ENCODE measurements around the gene NDUFV2.

NDUFV2 gene

DNA sequence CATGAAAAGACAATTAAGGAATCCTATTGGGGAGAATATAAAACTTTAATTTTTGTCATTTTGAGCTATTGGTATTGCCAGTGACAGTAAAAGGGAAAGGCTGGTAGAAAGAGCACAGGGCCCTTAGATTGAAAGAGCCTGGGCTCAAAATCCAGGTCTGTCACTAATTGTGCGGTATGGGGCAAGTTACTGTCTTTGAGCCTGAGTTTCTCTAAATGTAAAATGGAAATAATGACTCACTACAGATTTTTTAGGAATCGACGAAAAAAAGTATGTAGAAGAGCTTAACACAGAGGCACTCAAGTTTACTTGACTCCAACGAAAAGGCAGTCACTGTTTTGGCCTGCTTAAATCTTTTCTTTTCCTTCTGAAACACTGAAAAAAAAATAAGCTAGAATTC lies 7.0 kb downstream of the NDUFV2 start:
- no peak overlapping the region for H3K4me3 ChIP-seq (ENCODE audit: low read depth, low read length)
- DNase-seq (ENCODE audit: low read depth) = no peak

DNA sequence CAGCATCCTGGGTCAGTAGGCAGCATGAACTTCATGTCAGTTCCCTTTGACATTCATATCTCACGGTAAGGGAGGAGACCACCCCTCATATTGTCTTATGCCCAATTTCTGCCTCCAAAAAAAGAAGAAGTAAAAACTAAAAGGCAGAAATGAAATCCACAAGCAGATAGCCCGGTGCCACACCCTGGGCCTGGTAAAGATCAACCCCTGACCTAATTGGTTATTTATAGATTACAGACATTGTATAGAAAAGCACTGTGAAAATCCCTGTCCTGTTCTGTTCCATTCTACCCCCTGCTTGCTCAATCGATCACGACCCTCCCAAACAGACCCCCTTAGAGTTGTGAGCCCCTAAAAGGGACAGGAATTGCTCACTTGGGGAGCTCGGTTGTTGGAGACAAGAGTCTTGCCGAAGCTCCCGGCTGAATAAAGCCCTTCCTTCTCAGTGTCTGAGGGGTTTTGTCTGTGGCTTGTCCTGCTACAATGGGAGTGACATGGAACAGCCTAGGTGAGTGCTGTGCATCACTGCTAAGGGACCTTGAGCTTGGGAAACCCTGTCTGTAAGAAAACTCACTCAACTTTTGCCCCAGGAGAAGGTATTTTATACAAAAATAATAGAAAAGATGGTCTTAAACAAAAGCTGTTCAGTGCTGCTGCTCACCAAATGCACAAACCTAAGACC lies 11.1 kb downstream of the NDUFV2 start:
- H3K4me3 ChIP-seq (ENCODE audit: low read depth, low read length) = no peak overlapping the region
- no peak for DNase-seq (ENCODE audit: low read depth)

GRCh38 chr18:9115984-9116383 lies 13.5 kb downstream of the NDUFV2 start:
- no peak for DNase-seq (ENCODE audit: low read depth)
- no peak overlapping the region for H3K4me3 ChIP-seq (ENCODE audit: low read depth, low read length)

GRCh38 chr18:9117980-9118841 lies 15.7 kb downstream of the NDUFV2 start:
- no peak overlapping the region for H3K4me3 ChIP-seq (ENCODE audit: low read depth, low read length)

GRCh38 chr18:9120796-9121195 lies 18.3 kb downstream of the NDUFV2 start:
- no peak for DNase-seq (ENCODE audit: low read depth)
- no peak overlapping the region for H3K4me3 ChIP-seq (ENCODE audit: low read depth, low read length)

More at GRCh38 chr18:9117980-9118841, 15.7 kb downstream of the NDUFV2 start:
- DNase-seq (ENCODE audit: low read depth) = no peak

- H3K4me3 ChIP-seq (ENCODE audit: low read depth, low read length) = no peak overlapping the region
- DNase-seq (ENCODE audit: low read depth) = no peak
These were observed 21.0 kb downstream of the NDUFV2 start for GRCh38 chr18:9123520-9123919.

DNA sequence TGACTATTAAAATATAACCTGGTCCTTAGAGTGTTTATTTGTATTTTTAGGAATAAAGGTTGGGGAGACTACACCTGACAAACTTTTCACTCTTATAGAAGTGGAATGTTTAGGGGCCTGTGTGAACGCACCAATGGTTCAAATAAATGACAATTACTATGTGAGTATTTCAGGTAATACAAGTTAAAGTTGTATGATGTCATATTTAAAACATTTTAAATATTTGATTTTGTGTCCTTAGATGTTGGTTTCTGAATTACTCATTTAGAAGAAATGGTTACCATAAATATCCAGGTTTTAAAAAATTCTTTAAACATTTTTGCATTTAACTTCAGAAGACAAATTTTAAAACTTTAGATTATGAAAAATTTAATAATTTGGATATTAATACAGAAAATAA lies 22.3 kb downstream of the NDUFV2 start:
- no peak overlapping the region for H3K4me3 ChIP-seq (ENCODE audit: low read depth, low read length)
- DNase-seq (ENCODE audit: low read depth) = no peak

GRCh38 chr18:9126337-9126736 lies 23.8 kb downstream of the NDUFV2 start:
- DNase-seq (ENCODE audit: low read depth) = no peak
- H3K4me3 ChIP-seq (ENCODE audit: low read depth, low read length) = no peak overlapping the region

- no peak for DNase-seq (ENCODE audit: low read depth)
- no peak overlapping the region for H3K4me3 ChIP-seq (ENCODE audit: low read depth, low read length)
These were observed 27.7 kb downstream of the NDUFV2 start for GRCh38 chr18:9130195-9130594.

DNA sequence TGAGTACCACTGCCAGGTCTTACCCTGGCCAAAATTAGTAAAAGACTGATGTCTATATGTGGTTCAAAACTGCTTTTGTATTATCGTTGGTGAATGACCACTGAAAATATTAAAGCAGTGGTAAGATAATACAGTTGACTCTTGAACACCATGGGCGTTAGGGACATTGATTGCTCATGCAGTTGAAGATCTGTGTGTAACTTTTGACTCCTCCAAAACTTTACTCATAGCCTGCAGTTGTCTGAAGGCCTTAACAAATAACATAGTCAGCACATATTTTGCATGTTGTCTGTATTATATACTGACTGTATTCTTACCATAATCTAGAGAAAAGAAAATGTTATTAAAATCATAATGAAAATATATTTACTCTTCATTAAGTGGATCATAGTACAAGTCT lies 28.3 kb downstream of the NDUFV2 start:
- DNase-seq (ENCODE audit: low read depth) = no peak
- no peak overlapping the region for H3K4me3 ChIP-seq (ENCODE audit: low read depth, low read length)

DNA sequence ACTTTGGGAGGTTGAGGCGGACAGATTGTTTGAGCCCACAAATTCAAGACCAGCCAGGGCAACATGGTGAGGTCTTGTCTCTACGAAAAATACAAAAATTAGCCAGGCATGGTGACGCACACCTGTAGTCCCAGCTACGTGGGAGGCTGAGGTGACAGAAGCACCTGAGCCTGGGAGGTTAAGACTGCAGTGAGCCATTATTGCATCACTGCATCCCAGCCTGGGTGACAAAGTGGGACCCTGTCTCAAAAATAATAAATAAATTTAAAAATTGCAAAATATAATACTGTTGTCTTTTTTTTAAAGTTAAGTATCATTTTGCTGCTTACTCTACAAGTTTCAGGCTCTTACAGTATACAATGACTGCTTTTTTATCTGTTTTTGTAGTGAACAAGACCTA lies 30.1 kb downstream of the NDUFV2 start:
- DNase-seq (ENCODE audit: low read depth) = no peak
- H3K4me3 ChIP-seq (ENCODE audit: low read depth, low read length) = no peak overlapping the region

DNA sequence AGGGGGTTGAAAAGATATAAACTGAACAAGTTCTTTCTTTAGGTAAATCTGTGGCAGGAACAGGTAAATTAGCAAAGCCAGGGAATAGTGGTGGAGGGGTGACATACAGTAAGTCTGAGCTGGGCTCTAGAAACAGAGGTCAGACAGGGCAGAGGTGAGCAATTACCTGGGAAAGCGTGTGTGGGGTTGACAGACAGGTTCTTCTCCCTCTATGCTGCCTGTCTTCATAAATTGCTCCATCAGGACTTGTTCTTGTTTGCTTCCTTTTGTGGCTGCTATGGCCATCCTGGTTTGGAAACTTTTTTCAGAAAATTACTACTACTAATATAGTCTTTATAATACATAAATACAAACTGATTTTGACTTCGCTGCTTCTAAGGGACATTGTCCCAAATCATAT lies 30.7 kb downstream of the NDUFV2 start:
- DNase-seq (ENCODE audit: low read depth) = no peak
- no peak overlapping the region for H3K4me3 ChIP-seq (ENCODE audit: low read depth, low read length)

DNA sequence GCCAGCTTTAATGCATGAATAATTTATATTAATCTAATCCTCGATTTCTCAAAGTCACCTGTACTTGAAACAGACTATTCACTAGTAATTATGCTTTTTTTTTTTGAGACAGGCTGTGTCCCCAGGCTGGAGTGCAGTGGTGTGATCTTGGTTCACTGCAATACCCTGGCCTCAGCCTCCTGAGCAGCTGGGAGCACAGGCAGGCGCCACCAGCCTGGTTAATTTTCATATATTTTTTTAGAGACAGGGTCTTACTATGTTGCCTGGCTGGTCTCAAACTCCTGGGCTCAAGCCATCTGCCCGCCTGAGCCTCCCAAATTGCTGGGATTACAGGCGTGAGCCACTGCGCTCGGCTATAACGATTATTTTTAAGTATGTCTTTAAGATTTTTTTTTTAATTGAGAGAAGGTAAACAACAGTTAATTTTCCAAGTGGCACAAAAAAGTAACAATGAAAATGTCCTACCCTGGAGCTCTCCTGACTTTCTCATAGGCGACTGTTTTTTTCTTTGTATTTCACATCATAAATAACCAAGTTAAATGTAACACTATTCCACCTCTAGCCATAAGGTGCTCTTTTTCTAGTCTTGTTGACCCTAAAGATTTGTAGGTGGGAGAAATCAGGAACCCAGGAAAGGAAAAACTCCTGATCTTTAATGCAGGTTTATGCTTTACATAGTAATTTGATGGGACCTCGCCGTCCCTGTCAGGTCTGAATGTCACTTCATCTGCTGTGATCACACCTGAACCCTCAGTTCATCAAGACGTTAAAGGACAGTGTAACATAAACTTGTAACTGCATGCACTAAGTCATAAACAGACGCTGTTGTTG lies 32.8 kb downstream of the NDUFV2 start:
- DNase-seq (ENCODE audit: low read depth) = no peak
- H3K4me3 ChIP-seq (ENCODE audit: low read depth, low read length) = peak overlapping the region; percentile 82

GRCh38 chr18:9135912-9136314 lies 33.4 kb downstream of the NDUFV2 start:
- no peak for DNase-seq (ENCODE audit: low read depth)
- peak overlapping the region; percentile 82 for H3K4me3 ChIP-seq (ENCODE audit: low read depth, low read length)

DNA sequence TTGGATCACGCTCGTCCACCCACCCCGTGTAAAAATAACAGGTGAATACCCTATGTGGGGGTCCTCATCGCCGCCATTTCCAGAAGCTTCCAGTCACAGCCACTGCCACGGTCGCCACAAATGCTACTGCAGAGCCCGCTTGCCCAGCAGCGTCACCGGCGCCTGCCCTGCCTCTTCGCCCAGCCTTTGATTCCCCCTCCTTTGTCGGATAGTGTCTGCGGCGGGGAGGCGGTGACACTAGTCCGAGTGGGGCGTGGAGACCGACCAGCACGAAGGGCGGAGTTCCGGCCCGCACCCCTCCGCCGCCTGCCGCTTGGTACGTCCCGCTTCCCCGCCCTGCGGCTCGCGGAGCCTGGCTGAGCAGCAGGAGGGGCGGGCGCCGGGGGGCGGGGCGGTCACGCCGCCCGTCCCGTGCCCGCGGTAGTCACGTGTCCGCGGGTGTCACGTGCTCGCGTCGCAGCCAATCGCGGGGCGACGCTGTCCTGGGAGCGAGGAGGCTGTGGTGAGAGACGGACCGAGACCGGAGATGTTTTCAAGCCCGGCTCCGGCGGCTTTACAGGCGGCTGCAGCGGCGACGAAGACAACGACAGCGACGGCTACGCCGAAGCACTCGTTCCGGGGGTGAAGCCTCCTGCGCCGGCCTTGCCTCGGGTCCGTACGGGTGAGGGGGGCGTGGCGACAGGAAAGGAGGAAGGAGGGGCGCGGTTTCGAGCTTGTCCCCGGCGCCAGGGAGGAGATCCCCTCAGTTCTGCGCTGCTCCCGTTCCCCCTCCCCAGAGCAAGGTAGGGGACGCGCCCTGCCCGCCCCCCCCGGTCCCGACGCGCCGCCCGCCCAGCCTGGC lies 34.0 kb downstream of the NDUFV2 start, which contains the start of gene ANKRD12:
Gene ANKRD12 (plus strand): TSS at position 467 of the 841 bp plus-strand sequence. CDS start 45,652 bp downstream, outside the sequence.
- H3K4me3 ChIP-seq (ENCODE audit: low read depth, low read length) = peak within 1 kb of the TSS; percentile 82

DNA sequence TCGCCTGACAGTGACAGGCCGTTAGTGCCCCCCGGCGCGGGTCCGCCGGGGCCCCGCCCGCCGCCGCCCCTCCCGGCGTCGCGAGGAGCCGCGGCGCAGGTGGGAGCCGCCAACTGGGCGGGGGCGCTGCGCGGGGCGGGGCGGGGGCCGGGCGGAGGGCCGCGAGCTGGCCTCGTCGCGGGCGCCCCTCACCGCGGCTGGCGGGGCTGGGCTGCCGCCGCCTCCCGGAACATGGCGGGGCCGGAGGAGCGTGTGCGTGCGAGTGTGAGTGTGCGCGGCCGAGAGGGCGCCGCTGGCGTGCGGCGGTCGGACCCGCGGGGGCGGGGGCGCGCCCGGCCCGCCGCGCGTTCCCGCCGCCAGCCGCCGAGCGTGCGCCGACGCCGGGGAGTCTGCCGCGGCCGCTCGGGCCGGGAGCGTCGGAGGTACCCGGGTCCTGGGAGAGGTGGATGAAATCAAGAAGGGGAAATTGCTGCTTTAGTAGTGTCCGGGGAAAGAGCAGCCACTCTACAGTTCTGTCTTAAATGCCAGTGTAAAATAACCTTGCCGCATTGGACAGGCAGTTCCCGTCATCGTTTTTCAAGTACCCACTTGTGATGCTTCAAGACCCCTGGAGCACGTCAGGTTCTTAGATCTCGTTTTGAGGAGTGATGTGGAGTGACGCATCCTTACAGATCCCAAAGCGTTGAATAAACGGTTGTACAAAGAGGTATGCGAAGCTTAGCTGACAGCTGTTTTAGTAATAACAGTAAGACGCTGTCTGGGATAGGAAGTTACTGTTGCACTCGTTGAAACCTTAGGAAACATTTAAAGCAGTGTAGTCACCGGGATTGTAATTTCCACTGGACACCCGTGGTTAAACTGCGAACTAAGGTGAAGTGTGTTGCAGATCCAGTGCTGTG lies 34.9 kb downstream of the NDUFV2 start:
- peak; percentile 62 for DNase-seq (ENCODE audit: low read depth)

More for the DNA sequence above, 34.0 kb downstream of the NDUFV2 start, which contains the start of gene ANKRD12:
- DNase-seq (ENCODE audit: low read depth) = peak; percentile 93

DNA sequence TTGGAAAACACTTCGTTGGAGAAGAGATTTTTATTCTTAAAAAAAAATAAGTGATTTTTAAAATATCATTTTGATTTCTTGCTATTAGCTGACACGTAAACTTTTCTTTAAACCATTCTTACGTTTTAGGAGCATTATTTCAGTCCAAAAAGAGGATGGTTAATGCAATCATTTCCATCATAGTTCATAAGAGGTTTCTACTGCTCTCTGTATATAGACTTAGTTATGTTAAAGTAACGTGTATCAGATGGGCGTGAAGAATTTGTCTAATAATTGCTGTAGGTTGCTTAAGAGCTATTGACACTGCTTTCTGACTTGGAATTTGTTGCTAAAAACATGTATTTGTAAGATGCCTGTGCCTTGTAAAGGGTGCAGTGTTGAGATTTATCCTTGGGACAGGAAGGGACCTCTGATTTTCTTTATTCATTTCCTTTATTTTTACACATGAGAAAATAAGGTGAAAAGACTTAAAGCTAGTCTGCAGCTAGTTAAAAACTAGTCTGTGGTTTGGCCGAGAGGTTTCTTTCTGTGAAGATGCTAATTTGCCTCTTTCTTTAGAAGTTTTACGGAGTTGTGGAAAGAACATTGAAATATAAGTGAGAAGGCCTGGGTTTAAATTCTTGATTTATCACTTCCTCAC lies 37.0 kb downstream of the NDUFV2 start:
- no peak for DNase-seq (ENCODE audit: low read depth)
- H3K4me3 ChIP-seq (ENCODE audit: low read depth, low read length) = no peak overlapping the region

More for the DNA sequence above, 34.9 kb downstream of the NDUFV2 start:
- peak overlapping the region; percentile 82 for H3K4me3 ChIP-seq (ENCODE audit: low read depth, low read length)
